ENCODE results near the gene DPYSL4. TPM values are rescaled to one million over a fixed set of nuclear protein-coding genes. Genes with fewer than 3 reads are reported as not detected.

Gene DPYSL4
- total RNA-seq, 1 donor from 2014 or later = 17.7 TPM

GRCh38 chr10:132155723-132156381, 30.9 kb upstream of the DPYSL4 start:
- no peak for DNase-seq (ENCODE audit: low spot score)
- no peaks in the 10 kb centered on the region for H3K36me3 ChIP-seq
- Mint-ChIP-seq H3K27me3 (ENCODE audit: insufficient read depth, low read depth) (peaks cover 4% of the 10 kb centered on the region), H3K4me3 (no peak overlapping the region), H3K4me1 (no peaks in the 10 kb centered on the region), H3K9me3 (no peaks in the 10 kb centered on the region), H3K27ac (no peak overlapping the region), H3K36me3 (no peaks in the 10 kb centered on the region)
- no peak overlapping the region for H3K4me3 ChIP-seq
- H3K9ac ChIP-seq = no peak overlapping the region
- H4K20me1 ChIP-seq (ENCODE audit: low read depth) = no peaks in the 10 kb centered on the region
- H3K9me3 ChIP-seq (ENCODE audit: low read depth) = no peaks in the 10 kb centered on the region
- no peaks in the 10 kb centered on the region for H3K4me1 ChIP-seq
- no peak overlapping the region for H2AFZ ChIP-seq (replicated peaks)
- no peak overlapping the region for H3K4me2 ChIP-seq
- H3K79me2 ChIP-seq (ENCODE audit: low read depth) = no peaks in the 10 kb centered on the region
- TF ChIP-seq CTCF (IDR thresholded peaks at IDR 0.05) = no peak
- no peak for TF ChIP-seq EZH2 (IDR thresholded peaks at IDR 0.05)
- TF ChIP-seq EZH2phosphoT487 (IDR thresholded peaks at IDR 0.05) = no peak
- H3K27me3 ChIP-seq = no peaks in the 10 kb centered on the region
- H3F3A ChIP-seq (ENCODE audit: low read depth) = no peaks in the 10 kb centered on the region
- H3K27ac ChIP-seq = no peak overlapping the region

- Histone ChIP-seq H3K79me2 (ENCODE audit: low read depth) (no peaks in the 10 kb centered on the region), H3K9ac (no peak overlapping the region), H3K9me3 (ENCODE audit: low read depth) (no peaks in the 10 kb centered on the region), H3K4me1 (no peaks in the 10 kb centered on the region), H4K20me1 (ENCODE audit: low read depth) (no peaks in the 10 kb centered on the region), H3F3A (ENCODE audit: low read depth) (no peaks in the 10 kb centered on the region), H2AFZ (replicated peaks) (no peak overlapping the region), H3K36me3 (no peaks in the 10 kb centered on the region), H3K27ac (no peak overlapping the region), H3K4me3 (no peak overlapping the region), H3K4me2 (no peak overlapping the region), H3K27me3 (no peaks in the 10 kb centered on the region)
- DNase-seq (ENCODE audit: low spot score) = no peak
- Mint-ChIP-seq H3K27me3 (ENCODE audit: insufficient read depth, low read depth) (peaks cover 4% of the 10 kb centered on the region), H3K36me3 (no peaks in the 10 kb centered on the region), H3K9me3 (no peaks in the 10 kb centered on the region), H3K27ac (no peak overlapping the region), H3K4me3 (no peak overlapping the region), H3K4me1 (no peaks in the 10 kb centered on the region)
- TF ChIP-seq EZH2phosphoT487 (IDR thresholded peaks at IDR 0.05) (no peak), EZH2 (IDR thresholded peaks at IDR 0.05) (no peak), CTCF (IDR thresholded peaks at IDR 0.05) (no peak)
Measured at GRCh38 chr10:132156382-132156781, 30.4 kb upstream of the DPYSL4 start.

- no peak for TF ChIP-seq EZH2 (IDR thresholded peaks at IDR 0.05)
Measured at GRCh38 chr10:132157101-132157500, 29.6 kb upstream of the DPYSL4 start.

GRCh38 chr10:132158122-132158741, 28.5 kb upstream of the DPYSL4 start:
- Histone ChIP-seq H3K9ac (no peak overlapping the region), H3K4me1 (peaks cover 4% of the 10 kb centered on the region), H3K4me3 (no peak overlapping the region), H4K20me1 (ENCODE audit: low read depth) (no peaks in the 10 kb centered on the region), H3K27me3 (peaks cover 12% of the 10 kb centered on the region), H3K36me3 (no peaks in the 10 kb centered on the region), H3K27ac (no peak overlapping the region), H3F3A (ENCODE audit: low read depth) (no peaks in the 10 kb centered on the region), H3K9me3 (ENCODE audit: low read depth) (no peaks in the 10 kb centered on the region), H3K79me2 (ENCODE audit: low read depth) (no peaks in the 10 kb centered on the region), H2AFZ (replicated peaks) (no peak overlapping the region), H3K4me2 (no peak overlapping the region)
- Mint-ChIP-seq H3K4me3 (no peak overlapping the region), H3K27me3 (ENCODE audit: insufficient read depth, low read depth) (peaks cover 4% of the 10 kb centered on the region), H3K4me1 (peaks cover 2% of the 10 kb centered on the region), H3K27ac (no peak overlapping the region), H3K36me3 (no peaks in the 10 kb centered on the region), H3K9me3 (no peaks in the 10 kb centered on the region)
- DNase-seq (ENCODE audit: low spot score) = no peak
- TF ChIP-seq CTCF (IDR thresholded peaks at IDR 0.05) (no peak), EZH2phosphoT487 (IDR thresholded peaks at IDR 0.05) (no peak), EZH2 (IDR thresholded peaks at IDR 0.05) (no peak)

More at GRCh38 chr10:132157101-132157500, 29.6 kb upstream of the DPYSL4 start:
- Mint-ChIP-seq H3K36me3 (no peaks in the 10 kb centered on the region), H3K9me3 (no peaks in the 10 kb centered on the region), H3K4me3 (no peak overlapping the region), H3K27ac (no peak overlapping the region), H3K4me1 (no peaks in the 10 kb centered on the region), H3K27me3 (ENCODE audit: insufficient read depth, low read depth) (peaks cover 4% of the 10 kb centered on the region)
- Histone ChIP-seq H3K79me2 (ENCODE audit: low read depth) (no peaks in the 10 kb centered on the region), H3K9ac (no peak overlapping the region), H3K9me3 (ENCODE audit: low read depth) (no peaks in the 10 kb centered on the region), H4K20me1 (ENCODE audit: low read depth) (no peaks in the 10 kb centered on the region), H2AFZ (replicated peaks) (no peak overlapping the region), H3K27ac (no peak overlapping the region), H3F3A (ENCODE audit: low read depth) (no peaks in the 10 kb centered on the region), H3K4me2 (no peak overlapping the region), H3K4me1 (no peaks in the 10 kb centered on the region), H3K27me3 (peaks cover under 1% of the 10 kb centered on the region), H3K4me3 (no peak overlapping the region), H3K36me3 (no peaks in the 10 kb centered on the region)
- no peak for DNase-seq (ENCODE audit: low spot score)
